ENCODE measurements around the gene ZNHIT1.

The ZNHIT1 gene

DNA sequence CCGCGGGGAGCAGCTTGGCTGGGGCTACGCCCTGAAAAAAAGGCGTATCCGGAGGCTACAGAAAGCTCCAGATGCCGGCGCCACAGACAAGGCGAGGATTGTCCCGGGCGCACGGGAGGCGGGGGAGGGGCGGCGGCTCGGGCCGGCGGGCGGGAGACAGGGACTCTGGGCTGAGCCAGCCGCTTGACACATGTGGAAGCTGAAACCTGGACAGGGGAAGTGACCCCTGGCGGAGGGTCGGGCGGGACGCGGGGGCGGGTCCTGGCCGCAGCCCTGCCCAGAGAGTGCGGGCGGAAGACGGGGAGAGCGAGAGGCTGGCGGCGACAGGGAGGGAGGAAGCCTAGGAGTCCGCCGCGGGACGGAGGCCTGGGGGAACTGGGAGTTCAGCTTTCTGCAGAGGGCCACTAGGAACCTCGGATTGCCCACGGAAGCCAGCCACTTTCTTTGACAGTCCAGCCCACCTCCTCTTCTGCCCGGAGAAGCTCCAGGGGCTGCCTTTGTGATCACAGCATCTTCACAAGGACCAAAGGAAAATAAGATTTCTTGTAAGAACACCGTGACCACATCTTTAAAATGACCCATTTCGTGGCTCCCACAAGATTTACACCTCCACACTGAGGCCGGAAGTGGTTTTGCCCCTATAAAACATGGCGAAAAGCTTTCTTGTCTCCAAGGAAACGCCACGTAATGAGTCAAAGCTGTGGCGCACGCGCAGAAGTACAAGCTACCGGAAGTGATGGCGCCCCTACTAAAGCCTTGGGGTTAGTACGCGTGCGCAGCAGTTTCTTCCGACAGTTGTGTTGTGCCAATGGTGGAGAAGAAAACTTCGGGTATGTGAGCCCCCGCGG lies at the start of gene ZNHIT1, which contains the start of gene PLOD3:
TSS of gene ZNHIT1 (plus strand) at position 778 of the 848 bp plus-strand sequence. CDS start at position 809, 31 bp downstream.
TSS of gene PLOD3 (minus strand) at position 194 of the 848 bp plus-strand sequence. CDS start 307 bp downstream, outside the sequence.
- DNase-seq, result peak; percentile 98

GRCh38 chr7:101168412-101169049 lies 49.4 kb upstream of the ZNHIT1 start:
- no peak for DNase-seq

GRCh38 chr7:101169110-101169837 lies 48.7 kb upstream of the ZNHIT1 start:
- DNase-seq, result no peak

GRCh38 chr7:101169838-101170551 lies 48.0 kb upstream of the ZNHIT1 start:
- peak; percentile 82 for DNase-seq

DNA sequence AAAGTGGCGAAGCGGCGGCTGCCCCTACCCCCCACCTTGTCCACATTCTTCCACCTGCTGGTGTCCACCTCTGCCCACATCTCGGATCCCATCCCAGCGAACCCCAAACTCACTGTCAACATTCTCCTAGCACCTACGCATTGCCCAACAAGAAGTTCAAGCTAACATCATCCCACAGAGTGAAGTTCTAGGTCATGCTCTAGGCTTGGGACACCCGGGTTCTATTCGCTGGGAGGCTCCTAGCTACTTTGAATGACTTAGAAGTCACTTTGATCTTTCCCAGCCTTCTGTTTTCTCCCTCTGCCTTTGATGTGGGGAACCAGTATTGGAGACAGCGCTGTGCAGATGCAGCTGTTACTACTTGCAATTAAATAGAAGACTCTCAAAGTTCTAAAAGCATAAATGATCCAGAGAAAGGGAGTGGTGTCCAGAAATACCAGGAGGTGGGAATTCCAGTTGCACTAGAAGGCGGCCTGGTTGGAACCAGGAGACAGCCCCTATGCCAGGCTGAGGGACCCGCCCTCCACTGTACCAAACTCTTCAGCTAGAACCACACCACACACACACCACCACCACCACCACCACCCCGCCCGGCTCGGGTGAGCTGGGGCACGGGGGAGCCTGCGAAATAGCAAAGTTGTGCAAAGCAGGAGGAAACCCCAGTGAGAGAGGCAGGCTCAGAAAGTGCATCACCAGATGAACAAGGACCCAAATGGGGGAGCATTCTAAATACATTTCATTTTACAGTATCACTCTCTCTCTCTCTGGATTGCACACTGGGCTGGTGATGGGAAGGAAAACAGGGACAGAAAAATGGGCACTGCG lies 47.1 kb upstream of the ZNHIT1 start:
- no peak for DNase-seq

- DNase-seq, result no peak
Measured at GRCh38 chr7:101171442-101171837, 46.5 kb upstream of the ZNHIT1 start.

DNA sequence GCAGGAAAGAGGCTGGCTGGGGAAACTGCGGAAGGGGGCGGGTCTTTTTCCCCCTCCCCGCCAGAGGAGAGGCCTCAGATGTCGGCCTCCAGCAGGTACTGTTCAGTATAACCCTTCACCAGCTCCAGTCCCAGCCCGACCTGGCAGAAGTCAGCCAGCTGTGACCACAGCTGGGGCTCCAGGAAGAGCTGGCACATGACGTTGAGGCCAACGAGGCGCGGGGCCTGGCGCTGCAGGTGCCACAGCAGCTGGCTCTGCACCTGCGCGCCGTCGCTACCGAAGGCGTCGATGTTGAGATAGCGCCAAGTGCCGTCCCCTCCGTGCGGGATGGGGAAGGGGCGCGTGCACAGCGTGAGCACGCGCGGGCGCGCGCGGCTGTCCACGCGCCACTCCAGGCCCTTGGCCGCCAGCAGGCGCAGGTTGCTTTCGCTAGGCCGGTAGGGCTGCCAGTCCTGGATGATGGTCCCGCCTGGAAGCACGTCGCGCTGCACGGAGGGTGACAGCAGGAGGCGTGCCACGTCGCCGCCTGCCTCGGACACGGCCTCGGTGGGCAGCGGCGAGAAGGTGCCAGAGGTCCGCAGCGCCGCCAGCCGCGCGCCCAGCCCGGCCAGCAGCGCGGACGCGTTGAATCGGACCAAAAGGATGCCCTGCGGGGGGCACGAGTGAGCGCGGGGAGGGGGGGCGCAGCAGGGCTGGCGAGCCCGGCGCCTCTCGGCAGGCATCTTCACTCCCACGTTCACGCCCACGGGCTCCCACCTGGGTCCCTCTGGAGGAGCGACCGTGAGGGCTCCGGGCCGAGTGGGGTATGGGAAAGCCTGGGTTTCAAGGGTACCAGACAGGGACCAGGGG lies 45.7 kb upstream of the ZNHIT1 start:
- DNase-seq, result no peak

DNA sequence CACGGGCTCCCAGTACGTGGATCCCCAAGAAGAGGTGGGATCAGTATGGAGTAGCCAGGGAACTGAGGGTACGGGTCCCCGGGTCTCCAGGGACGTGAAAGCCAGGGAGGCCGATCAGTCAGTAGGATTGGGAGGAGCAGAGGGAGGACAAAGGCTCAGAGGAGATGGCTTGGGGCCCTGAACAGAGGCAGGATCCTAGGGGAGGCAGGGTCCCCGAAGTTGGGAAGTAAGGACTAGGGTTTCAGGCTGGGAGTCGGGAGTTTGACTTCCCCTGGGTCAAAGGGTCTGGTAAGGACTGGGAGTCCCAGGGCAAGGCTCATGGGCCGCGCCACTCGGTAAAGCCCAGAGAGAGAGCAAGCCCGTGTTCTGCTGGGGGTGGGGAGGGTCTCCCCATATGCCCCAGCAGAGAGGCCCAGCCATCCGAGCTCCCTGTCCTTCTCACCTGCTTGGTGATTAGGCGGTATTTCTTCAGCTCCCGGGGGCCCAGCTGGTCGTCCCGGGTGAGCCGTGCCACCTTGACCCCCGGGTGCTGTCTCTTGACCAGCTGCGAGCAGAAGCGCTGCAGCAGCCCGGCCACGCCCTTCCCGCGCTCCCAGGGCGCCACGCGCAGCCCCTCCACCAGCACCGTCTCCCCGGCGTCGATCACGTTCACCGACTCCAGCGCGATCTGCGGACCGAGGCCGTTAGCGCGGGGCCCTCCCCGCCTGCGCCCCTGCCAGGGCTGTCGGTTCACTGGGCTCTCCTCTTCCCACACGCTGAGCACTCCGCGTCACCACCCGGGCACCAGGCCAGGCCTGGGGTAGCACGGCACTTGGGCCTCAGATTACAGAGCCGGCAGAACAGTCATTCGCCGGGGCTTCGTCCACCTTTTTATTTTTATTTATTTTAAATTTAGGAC lies 44.9 kb upstream of the ZNHIT1 start:
- no peak for DNase-seq

GRCh38 chr7:101173752-101174244 lies 44.2 kb upstream of the ZNHIT1 start:
- peak; percentile 51 for DNase-seq

GRCh38 chr7:101174322-101174854 lies 43.6 kb upstream of the ZNHIT1 start:
- no peak for DNase-seq

DNA sequence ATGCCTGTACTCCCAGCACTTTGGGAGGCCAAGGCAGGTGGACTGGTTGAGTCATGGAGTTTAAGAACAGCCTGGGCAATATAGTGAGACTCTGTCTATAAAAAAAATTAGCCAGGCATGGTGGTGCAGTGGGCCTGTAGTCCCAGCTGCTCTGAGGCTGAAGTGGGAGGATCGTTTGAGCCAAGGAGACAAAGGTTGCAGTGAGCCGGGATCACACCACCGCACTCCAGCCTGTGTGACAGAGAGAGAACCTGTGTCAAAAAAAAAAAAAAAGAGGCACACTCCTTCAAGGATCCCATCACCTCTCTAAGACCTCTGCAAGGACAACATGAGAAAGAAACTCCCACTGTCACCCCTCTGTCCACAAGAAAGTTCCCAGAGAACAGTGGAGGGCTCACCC lies 42.3 kb upstream of the ZNHIT1 start:
- DNase-seq, result no peak

GRCh38 chr7:101177644-101178043 lies 40.3 kb upstream of the ZNHIT1 start:
- DNase-seq, result no peak

GRCh38 chr7:101179117-101179516 lies 38.8 kb upstream of the ZNHIT1 start:
- DNase-seq, result no peak

- no peak for DNase-seq
Measured at GRCh38 chr7:101179713-101180112, 38.3 kb upstream of the ZNHIT1 start.

DNA sequence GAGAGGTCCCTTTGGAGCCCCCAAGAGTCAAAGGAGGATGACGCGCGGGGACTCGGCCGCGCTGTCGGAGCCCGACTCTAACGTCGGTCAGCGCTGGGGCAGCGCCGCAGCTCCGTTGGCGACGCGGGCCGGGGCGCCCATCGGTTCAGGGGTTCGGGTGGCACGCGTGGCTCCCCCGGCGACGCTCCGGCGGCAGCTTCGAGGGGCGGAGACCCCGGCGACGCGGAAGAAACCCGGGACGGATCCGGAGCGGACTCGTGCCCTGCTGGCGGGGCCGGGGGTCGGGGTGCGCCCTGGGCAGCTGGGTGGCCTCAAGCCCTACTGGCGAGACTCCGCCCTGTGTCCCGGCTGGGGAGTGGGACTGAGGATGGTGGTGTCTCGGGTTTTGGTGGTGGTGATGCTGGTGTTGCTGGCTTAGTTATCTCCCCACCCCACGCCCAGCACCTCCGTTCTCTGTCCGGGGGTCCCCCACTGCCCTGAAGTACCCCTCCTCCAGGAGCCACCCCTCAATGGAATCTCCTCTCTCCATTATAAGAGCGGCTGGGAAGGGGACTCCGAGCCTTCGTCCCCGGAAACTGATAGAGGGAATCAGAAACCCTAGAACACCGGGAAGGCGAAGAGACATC lies 37.7 kb upstream of the ZNHIT1 start, which contains the start of gene NAT16:
TSS of gene NAT16 (minus strand) at position 164 of the 626 bp plus-strand sequence. CDS start 5,486 bp downstream, outside the sequence.
- DNase-seq, result no peak

DNA sequence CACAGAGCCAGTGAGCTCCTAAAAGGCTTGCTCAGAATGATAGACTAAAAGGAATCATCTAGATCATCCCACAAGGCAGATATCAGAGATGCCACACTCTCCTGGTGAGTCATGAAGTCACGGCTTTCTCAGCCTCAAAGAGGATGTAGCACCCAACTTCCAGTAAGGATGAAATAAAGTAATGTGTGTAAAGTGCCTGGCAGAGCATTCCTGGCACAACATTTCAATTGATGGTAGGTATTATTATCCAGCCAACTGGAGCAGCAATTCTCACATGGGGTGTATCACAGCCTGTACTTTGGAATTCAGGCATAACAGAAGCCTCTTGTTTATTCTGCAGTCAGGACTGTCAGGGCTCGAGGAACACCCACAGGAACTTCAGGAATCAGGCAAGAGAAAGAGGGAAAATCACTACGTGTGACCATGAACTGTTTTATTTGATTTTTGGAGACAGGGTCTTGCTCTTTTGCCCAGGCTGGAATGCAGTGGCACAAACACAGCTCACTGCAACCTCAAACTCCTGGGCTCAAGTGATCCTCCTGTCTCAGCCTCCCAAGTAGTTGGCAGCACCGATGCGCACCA lies 32.6 kb upstream of the ZNHIT1 start:
- no peak for DNase-seq

DNA sequence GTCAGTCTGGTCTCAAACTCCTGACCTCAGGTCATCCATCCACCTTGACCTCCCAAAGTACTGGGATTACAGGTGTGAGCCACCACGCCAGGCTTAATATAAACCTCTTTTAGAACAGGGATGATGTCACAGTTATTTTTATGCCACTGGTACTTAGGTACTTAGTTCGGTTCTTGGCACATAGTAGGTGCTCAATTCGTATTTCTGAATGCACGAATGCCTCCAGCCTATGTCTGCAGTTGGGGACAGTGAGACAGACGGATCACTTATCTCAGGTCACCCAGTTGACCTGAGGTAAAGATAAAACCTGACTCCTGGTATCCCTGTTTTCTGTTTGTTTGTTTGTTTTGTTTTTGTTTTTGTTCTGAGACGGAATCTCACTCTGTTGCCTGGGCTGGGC lies 31.8 kb upstream of the ZNHIT1 start:
- no peak for DNase-seq

DNA sequence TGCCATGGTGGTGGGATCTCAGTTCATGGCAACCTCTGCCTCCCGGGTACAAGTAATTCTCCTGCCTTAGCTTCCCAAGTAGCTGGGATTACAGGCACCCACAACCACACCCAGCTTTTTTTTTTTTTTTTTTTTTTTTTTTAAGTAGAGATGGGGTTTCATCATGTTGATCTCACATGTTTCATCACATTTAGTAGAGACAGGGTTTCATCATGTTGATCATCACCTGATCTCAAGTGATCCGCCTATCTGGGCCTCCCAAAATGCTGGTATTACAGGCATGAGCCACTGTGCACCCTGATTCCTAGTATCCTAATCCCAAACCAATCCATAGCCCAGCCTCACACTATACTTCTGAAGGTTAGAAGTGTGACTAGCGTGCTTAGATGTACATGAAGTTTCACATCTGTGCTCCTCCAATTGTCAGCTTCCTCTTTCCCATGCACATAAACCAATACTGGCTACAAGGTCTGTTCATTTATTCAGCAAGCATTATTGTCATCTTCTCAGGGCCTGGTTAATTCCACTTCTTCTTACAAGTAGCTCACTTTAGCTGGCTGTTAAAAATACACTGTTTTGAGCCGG lies 31.0 kb upstream of the ZNHIT1 start:
- DNase-seq, result no peak

Data from CD4-positive, alpha-beta T cell treated with Interleukin-6 for 4 hours (primary cell).